ENCODE data around the gene BRWD1. TPM values are rescaled to one million over a fixed set of nuclear protein-coding genes. Genes with fewer than 3 reads are reported as not detected.

Gene BRWD1
- total and polyA plus RNA-seq, 7 donors, result 8.3 to 92.5 (median 53.5) TPM

- 45 to 73% methylated on average over 11 of the region's 11 CpGs for WGBS, 2 donors
- Histone ChIP-seq H3K4me3 (no peak overlapping the region), H3K27me3 (no peaks in the 10 kb centered on the region), H3K9me3 (no peaks in the 10 kb centered on the region), H3K36me3 (no peaks in the 10 kb centered on the region), H3K4me1 (peaks cover 0 to 32% (median 26%) of the 10 kb centered on the region in 4 donors), H3K27ac (peak overlapping the region in 1 of 4 donors; percentile 42)
- TF ChIP-seq EP300 (IDR thresholded peaks at IDR 0.05) (no peak), POLR2A (IDR thresholded peaks at IDR 0.05) (no peak), POLR2AphosphoS5 (IDR thresholded peaks at IDR 0.05) (no peak), CTCF (IDR thresholded peaks at IDR 0.05) (no peak)
- no peak for DNase-seq
- intact Hi-C loops (cut with DNase I), result no loop called here
Measured at GRCh38 chr21:39317134-39318090, 4.0 kb upstream of the BRWD1 start.

- peak overlapping the region in 1 of 4 donors; percentile 42 for H3K27ac ChIP-seq
- TF ChIP-seq CTCF (IDR thresholded peaks at IDR 0.05), result no peak
- TF ChIP-seq EP300 (IDR thresholded peaks at IDR 0.05), result no peak
- no peak for TF ChIP-seq POLR2A (IDR thresholded peaks at IDR 0.05)
- no peak for TF ChIP-seq POLR2AphosphoS5 (IDR thresholded peaks at IDR 0.05)
- H3K4me1 ChIP-seq, result peaks cover 0 to 37% (median 30%) of the 10 kb centered on the region in 4 donors
- DNase-seq, result no peak
- no peak overlapping the region for H3K4me3 ChIP-seq
- no peaks in the 10 kb centered on the region for H3K36me3 ChIP-seq
- intact Hi-C loops (cut with DNase I), result no loop called here
- no peaks in the 10 kb centered on the region for H3K27me3 ChIP-seq
- 94 to 95% methylated on average over 6 of the region's 6 CpGs for WGBS, 2 donors
- H3K9me3 ChIP-seq, result no peaks in the 10 kb centered on the region
Measured at GRCh38 chr21:39316729-39317128, 3.3 kb upstream of the BRWD1 start.

GRCh38 chr21:39315603-39316445 is 2.4 kb upstream of the BRWD1 start:
- DNase-seq, result no peak
- 71 to 85% methylated on average over 9 of the region's 9 CpGs for WGBS, 2 donors
- intact Hi-C loops (cut with DNase I), result no loop called here
- no peaks in the 10 kb centered on the region for H3K27me3 ChIP-seq
- H3K4me3 ChIP-seq, result no peak overlapping the region
- TF ChIP-seq POLR2AphosphoS5 (IDR thresholded peaks at IDR 0.05) (no peak), POLR2A (IDR thresholded peaks at IDR 0.05) (no peak), CTCF (IDR thresholded peaks at IDR 0.05) (no peak), EP300 (IDR thresholded peaks at IDR 0.05) (no peak)
- no peaks in the 10 kb centered on the region for H3K9me3 ChIP-seq
- H3K36me3 ChIP-seq, result no peaks in the 10 kb centered on the region
- peaks cover 0 to 46% (median 37%) of the 10 kb centered on the region in 4 donors for H3K4me1 ChIP-seq
- H3K27ac ChIP-seq, result no peak overlapping the region

- Histone ChIP-seq H3K27me3 (no peaks in the 10 kb centered on the region), H3K4me3 (peak overlapping the region; percentile 73 to 97 (median 82)), H3K27ac (peak overlapping the region; percentile 96 to 99 (median 96)), H3K36me3 (peaks cover 0 to 10% (median 1%) of the 10 kb centered on the region in 4 donors), H3K9me3 (no peaks in the 10 kb centered on the region), H3K4me1 (peaks cover 0 to 42% (median 30%) of the 10 kb centered on the region in 4 donors)
- intact Hi-C loops (cut with DNase I), result loop anchor here (1.0 to 5.0 kb wide), 2 partner anchors 74 to 132 kb away; partner anchors contain the start of gene PSMG1
- TF ChIP-seq CTCF (IDR thresholded peaks at IDR 0.05) (no peak), POLR2A (IDR thresholded peaks at IDR 0.05) (no peak), EP300 (IDR thresholded peaks at IDR 0.05) (no peak), POLR2AphosphoS5 (IDR thresholded peaks at IDR 0.05) (no peak)
- WGBS, 2 donors, result 1 to 2% methylated on average over 43 of the region's 43 CpGs
- DNase-seq, result peak; percentile 72
Measured at GRCh38 chr21:39314143-39315027, 953 bp upstream of the BRWD1 start.

Data from sigmoid colon (tissue), 7 donors.